Astrocyte of the spinal cord (primary cell): ENCODE measurements around the gene MAZ.

Experiments
- DNase-seq: peaks from one replicate; pipeline ENCODE4 v3.0.0; 2011; ENCODE audit warnings: low read depth, low spot score
- H3K4me3 ChIP-seq: 2 replicates; pipeline ENCODE4 v1.5.1; 2011; ENCODE audit warnings: low read depth, mild to moderate bottlenecking, low read length, moderate library complexity
- CTCF ChIP-seq: IDR thresholded peaks from 2 replicates; pipeline ENCODE4 v1.5.1; 2012; ENCODE audit warnings: low read depth, mild to moderate bottlenecking, low read length, inconsistent platforms
- in situ Hi-C: cut with HindIII; loops from 2 replicates; pipeline ENCODE4 v1.10.0; 2017; ENCODE audit warnings: low sequenced_read_pairs

MAZ gene

GRCh38 chr16:29858149-29858849, 52.0 kb downstream of the MAZ start:
- TF ChIP-seq CTCF, result no peak
- in situ Hi-C loops, result no loop called here

GRCh38 chr16:29858974-29859373, 52.6 kb downstream of the MAZ start:
- no peak for TF ChIP-seq CTCF
- DNase-seq, result no peak
- no peak overlapping the region for H3K4me3 ChIP-seq
- in situ Hi-C loops, result no loop called here

More at GRCh38 chr16:29858149-29858849, 52.0 kb downstream of the MAZ start:
- H3K4me3 ChIP-seq, result no peak overlapping the region
- no peak for DNase-seq

GRCh38 chr16:29860218-29860617, 53.9 kb downstream of the MAZ start:
- no peak for DNase-seq
- no peak overlapping the region for H3K4me3 ChIP-seq
- TF ChIP-seq CTCF, result no peak
- in situ Hi-C loops, result no loop called here
